Vagina (tissue), 2 donors: Measurements from ENCODE around the gene INHBC. TPM values are rescaled to one million over a fixed set of nuclear protein-coding genes. Genes with fewer than 3 reads are reported as not detected.

Experiments
- DNase-seq, 2 donors: peaks; one replicate each; pipeline ENCODE4 v3.0.0-alpha.2; 2017; ENCODE audit errors: extremely low spot score in 2 of 2
- H3K27ac ChIP-seq: fragments of 200-600 bp; sonication (generic); one replicate; pipeline ENCODE4 v1.5.1; 2019
- H3K27me3 ChIP-seq: fragments of 200-600 bp; sonication (generic); one replicate; pipeline ENCODE4 v1.5.1; 2019
- H3K36me3 ChIP-seq, 2 donors: fragments of 200-600 bp; sonication (generic); one replicate each; pipeline ENCODE4 v1.5.1; 2017 to 2019
- H3K4me1 ChIP-seq: fragments of 200-600 bp; sonication (generic); one replicate; pipeline ENCODE4 v1.5.1; 2019
- H3K4me3 ChIP-seq, 2 donors: fragments of 200-600 bp; sonication (generic); 1 replicate in 1 of 2; 2 replicates in 1 of 2; pipeline ENCODE4 v1.5.1; 2016 to 2019
- H3K9me3 ChIP-seq: fragments of 200-600 bp; sonication (generic); one replicate; pipeline ENCODE4 v1.5.1; 2019
- CTCF ChIP-seq, 3 experiments: fragments of 450-650 bp in 2 of 3; fragments of 200-600 bp in 1 of 3; sonication (generic) in 1 of 3; IDR thresholded peaks; one replicate each; pipeline ENCODE4 v1.5.1; 2017 to 2019; ENCODE audit warnings: antibody characterized with exemption in 3 of 3, mild to moderate bottlenecking in 2 of 3, moderate library complexity in 2 of 3
- POLR2A ChIP-seq, 2 donors: fragments of 450-650 bp; IDR thresholded peaks; one replicate each; pipeline ENCODE4 v1.6.1; 2017; ENCODE audit warnings: antibody characterized with exemption in 2 of 2, mild to moderate bottlenecking in 2 of 2, moderate library complexity in 2 of 2
- POLR2AphosphoS5 ChIP-seq, 2 donors: sonication (generic); formaldehyde crosslinking; IDR thresholded peaks; one replicate each; pipeline ENCODE4 v1.9.0; 2017; ENCODE audit warnings: antibody characterized with exemption in 2 of 2, mild to moderate bottlenecking in 2 of 2, low read depth in 1 of 2; ENCODE audit not compliant: insufficient read depth in 1 of 2
- intact Hi-C: fragments of 100-400 bp; cut with DNase I; formaldehyde crosslinking; loops from one replicate; pipeline ENCODE4 v1.15.1; 2023
- total RNA-seq: library from RNA; depleted of rRNA; stranded (reverse); fragments of >200 nt; gene quantifications from one replicate; pipeline ENCODE4 v1.2.3, GENCODE V29; 2016

INHBC gene
- total RNA-seq, 1 donor from 2014 or later, result not detected

- peaks cover 14% of the 10 kb centered on the region for H3K4me1 ChIP-seq
- peak overlapping the region; percentile 97 for H3K27ac ChIP-seq
- DNase-seq, result no peak
- intact Hi-C loops, result no loop called here
- TF ChIP-seq CTCF (IDR thresholded peaks at IDR 0.05) (no peak), POLR2A (IDR thresholded peaks at IDR 0.05) (peak in 1 of 2 donors; percentile 5), POLR2AphosphoS5 (IDR thresholded peaks at IDR 0.05; ENCODE audit: insufficient read depth in 1 of 2, low read depth in 1 of 2) (peak in 1 of 2 donors; percentile 11)
- H3K36me3 ChIP-seq, result no peaks in the 10 kb centered on the region
- peak overlapping the region; percentile 80 to 97 for H3K4me3 ChIP-seq
- H3K27me3 ChIP-seq, result no peaks in the 10 kb centered on the region
- H3K9me3 ChIP-seq, result no peaks in the 10 kb centered on the region
Measured at GRCh38 chr12:57430112-57430930, 4.3 kb upstream of the INHBC start.

GRCh38 chr12:57430931-57431566 lies 3.5 kb upstream of the INHBC start, which contains the start of gene R3HDM2:
R3HDM2 (minus strand) TSS chr12:57431043; CDS start chr12:57310428, 120,615 bp downstream.
- Histone ChIP-seq H3K27me3 (no peaks in the 10 kb centered on the region), H3K27ac (peak within 1 kb of the TSS; percentile 97), H3K36me3 (no peaks in the 10 kb centered on the region), H3K4me3 (peak within 1 kb of the TSS; percentile 80 to 97), H3K4me1 (peaks cover 14% of the 10 kb centered on the region), H3K9me3 (no peaks in the 10 kb centered on the region)
- intact Hi-C loops, result no loop called here
- peak; percentile 73 to 98 for TF ChIP-seq POLR2AphosphoS5 (IDR thresholded peaks at IDR 0.05; ENCODE audit: insufficient read depth in 1 of 2, low read depth in 1 of 2)
- TF ChIP-seq POLR2A (IDR thresholded peaks at IDR 0.05), result peak in 1 of 2 donors; percentile 89
- TF ChIP-seq CTCF (IDR thresholded peaks at IDR 0.05), result no peak
- peak in 1 of 2 donors; percentile 94 for DNase-seq

GRCh38 chr12:57431654-57432188 lies 2.9 kb upstream of the INHBC start:
- H3K4me3 ChIP-seq, result peak overlapping the region; percentile 80 to 97
- intact Hi-C loops, result no loop called here
- no peaks in the 10 kb centered on the region for H3K27me3 ChIP-seq
- H3K27ac ChIP-seq, result peak overlapping the region; percentile 97
- H3K9me3 ChIP-seq, result no peaks in the 10 kb centered on the region
- no peaks in the 10 kb centered on the region for H3K36me3 ChIP-seq
- TF ChIP-seq POLR2A (IDR thresholded peaks at IDR 0.05), result no peak
- TF ChIP-seq CTCF (IDR thresholded peaks at IDR 0.05), result no peak
- TF ChIP-seq POLR2AphosphoS5 (IDR thresholded peaks at IDR 0.05; ENCODE audit: insufficient read depth in 1 of 2, low read depth in 1 of 2), result no peak
- H3K4me1 ChIP-seq, result peaks cover 14% of the 10 kb centered on the region
- no peak for DNase-seq

GRCh38 chr12:57433370-57433769 lies 1.2 kb upstream of the INHBC start:
- no peak overlapping the region for H3K27ac ChIP-seq
- H3K27me3 ChIP-seq, result no peaks in the 10 kb centered on the region
- peaks cover 13% of the 10 kb centered on the region for H3K4me1 ChIP-seq
- no peaks in the 10 kb centered on the region for H3K36me3 ChIP-seq
- no peak for TF ChIP-seq POLR2AphosphoS5 (IDR thresholded peaks at IDR 0.05; ENCODE audit: insufficient read depth in 1 of 2, low read depth in 1 of 2)
- TF ChIP-seq CTCF (IDR thresholded peaks at IDR 0.05), result no peak
- TF ChIP-seq POLR2A (IDR thresholded peaks at IDR 0.05), result no peak
- no peak overlapping the region for H3K4me3 ChIP-seq
- H3K9me3 ChIP-seq, result no peaks in the 10 kb centered on the region
- no peak for DNase-seq
- intact Hi-C loops, result no loop called here
